HepG2 (cell line): ENCODE data around the gene DPT. TPM values are rescaled to one million over a fixed set of nuclear protein-coding genes. Genes with fewer than 3 reads are reported as not detected.

Experiments
- AFF4 ChIP-seq: sonication (generic); formaldehyde crosslinking; IDR thresholded peaks from 2 replicates; pipeline ENCODE4 v1.4.0; 2020; ENCODE audit warnings: missing genetic modification reagents
- ATF7 ChIP-seq, 2 experiments: fragments of 450-650 bp in 1 of 2; sonication (generic) in 1 of 2; formaldehyde crosslinking in 1 of 2; IDR thresholded peaks; 2 replicates each; pipeline versions ENCODE4 v1.4.0 to v1.6.1; 2016 to 2020; ENCODE audit warnings: antibody characterized with exemption in 1 of 2, mild to moderate bottlenecking in 1 of 2, missing genetic modification reagents in 1 of 2
- CBX2 ChIP-seq, 2 experiments: fragments of 200-600 bp in 1 of 2; sonication (generic); formaldehyde crosslinking in 1 of 2; IDR thresholded peaks; 2 replicates each; pipeline versions ENCODE4 v1.7.0 to v1.8.1; 2018 to 2022; ENCODE audit warnings: low read depth in 2 of 2, low read length in 1 of 2, mild to moderate bottlenecking in 1 of 2, missing genetic modification reagents in 1 of 2
- CEBPG ChIP-seq: IDR thresholded peaks from 2 replicates; pipeline ENCODE4 v1.6.1; 2016
- HDAC2 ChIP-seq: sonication (generic); formaldehyde crosslinking; IDR thresholded peaks from 2 replicates; pipeline ENCODE4 v1.4.0; 2020; ENCODE audit warnings: missing genetic modification reagents
- HNF1A ChIP-seq, 2 experiments: sonication (generic) in 1 of 2; formaldehyde crosslinking in 1 of 2; IDR thresholded peaks; 2 replicates each; pipeline versions ENCODE4 v1.4.0 to v1.6.1; 2016 to 2020; ENCODE audit warnings: borderline replicate concordance in 1 of 2, low read depth in 1 of 2, mild to moderate bottlenecking in 1 of 2, missing genetic modification reagents in 1 of 2
- HOXA3 ChIP-seq: sonication (generic); formaldehyde crosslinking; IDR thresholded peaks from 2 replicates; pipeline ENCODE4 v1.5.0; 2020; ENCODE audit warnings: missing genetic modification reagents
- MAX ChIP-seq: IDR thresholded peaks from 2 replicates; pipeline ENCODE4 v1.6.1; 2012; ENCODE audit warnings: inconsistent platforms
- MED13 ChIP-seq: sonication (generic); formaldehyde crosslinking; IDR thresholded peaks from 2 replicates; pipeline ENCODE4 v1.5.0; 2020; ENCODE audit warnings: missing genetic modification reagents
- SALL1 ChIP-seq: sonication (generic); formaldehyde crosslinking; IDR thresholded peaks from 2 replicates; pipeline ENCODE4 v1.8.0; 2022; ENCODE audit warnings: mild to moderate bottlenecking, missing genetic modification reagents
- SNRNP70 ChIP-seq: fragments of 200-400 bp; formaldehyde crosslinking; IDR thresholded peaks from 2 replicates; pipeline ENCODE4 v1.6.1; 2017; ENCODE audit warnings: mild to moderate bottlenecking, low read depth, low read length, moderate library complexity
- TRIM24 ChIP-seq: sonication (generic); formaldehyde crosslinking; IDR thresholded peaks from 2 replicates; pipeline ENCODE4 v1.8.0; 2022; ENCODE audit warnings: mild to moderate bottlenecking, missing genetic modification reagents
- ZBTB46 ChIP-seq: sonication (generic); formaldehyde crosslinking; IDR thresholded peaks from 2 replicates; pipeline ENCODE4 v1.4.0; 2020; ENCODE audit warnings: mild to moderate bottlenecking, missing genetic modification reagents, borderline replicate concordance
- ZFP36L1 ChIP-seq: sonication (generic); formaldehyde crosslinking; IDR thresholded peaks from 2 replicates; pipeline ENCODE4 v1.8.0; 2022; ENCODE audit warnings: mild to moderate bottlenecking, missing genetic modification reagents, moderate library complexity
- ZNF451 ChIP-seq: sonication (generic); formaldehyde crosslinking; IDR thresholded peaks from 2 replicates; pipeline ENCODE4 v1.5.0; 2020; ENCODE audit warnings: mild to moderate bottlenecking, missing genetic modification reagents
- ZNF580 ChIP-seq: IDR thresholded peaks from 2 replicates; pipeline ENCODE4 v1.6.1; 2016; ENCODE audit warnings: low read depth, borderline replicate concordance
- ZNF629 ChIP-seq: sonication (generic); formaldehyde crosslinking; conservative IDR thresholded peaks from 2 replicates; pipeline ENCODE4 v1.5.0; 2020; ENCODE audit warnings: missing genetic modification reagents
- ZNF883 ChIP-seq: sonication (generic); formaldehyde crosslinking; IDR thresholded peaks from 2 replicates; pipeline ENCODE4 v1.5.1; 2020; ENCODE audit warnings: mild to moderate bottlenecking, missing genetic modification reagents; ENCODE audit errors: not compliant biosample characterization
- polyA plus RNA-seq, 8 experiments: library from polyadenylated mRNA; depleted of rRNA in 3 of 8; stranded (reverse) in 7 of 8; unstranded in 1 of 8; fragments of >200 nt; fragmentation: Illumina TruSeq in 4 of 8; extraction: Trizol in 4 of 8; gene quantifications; 2 replicates each; pipeline versions ENCODE4 v1.2.1 to v1.2.3, GENCODE V29; 2011 to 2016; ENCODE audit warnings: low read depth in 4 of 8, missing spikeins in 1 of 8, mixed read lengths in 1 of 8; ENCODE audit not compliant: insufficient read depth in 1 of 8
- total RNA-seq, 5 experiments: library from RNA; depleted of rRNA; stranded (reverse); fragments of >200 nt; fragmentation: Illumina TruSeq; extraction: Trizol; gene quantifications; 2 replicates each; pipeline ENCODE4 v1.2.3, GENCODE V29; 2016; ENCODE audit warnings: low read depth in 1 of 5

The DPT gene
- total and polyA plus RNA-seq, 2 of the 13 experiments (the other 11 are each of a cell fraction or from before 2014, with no cell fraction given): 0.04 TPM; not detected in 1

- TF ChIP-seq ATF7 (IDR thresholded peaks at IDR 0.05): no peak
- TF ChIP-seq ATF7 (CRISPR knock-in tag; IDR thresholded peaks at IDR 0.05): no peak
- TF ChIP-seq CEBPG (CRISPR knock-in tag): no peak
- TF ChIP-seq ZNF883 (CRISPR knock-in tag): no peak
- TF ChIP-seq ZNF451 (CRISPR knock-in tag): no peak
- no peak for TF ChIP-seq MAX
- TF ChIP-seq ZBTB46 (CRISPR knock-in tag): no peak
- no peak for TF ChIP-seq CBX2 (IDR thresholded peaks at IDR 0.05; ENCODE audit: low read depth, low read length)
- no peak for TF ChIP-seq CBX2 (CRISPR knock-in tag; IDR thresholded peaks at IDR 0.05; ENCODE audit: low read depth)
- no peak for TF ChIP-seq ZNF629
- TF ChIP-seq HOXA3 (CRISPR knock-in tag): peak; percentile 43; the same call in 1 of the 2 replicates
- TF ChIP-seq SALL1: peak; percentile 69; the same call in 1 of the 2 replicates
- no peak for TF ChIP-seq TRIM24 (CRISPR knock-in tag)
- TF ChIP-seq HDAC2 (CRISPR knock-in tag): peak; percentile 36; the same call in 1 of the 2 replicates
- no peak for TF ChIP-seq ZFP36L1 (CRISPR knock-in tag)
- no peak for TF ChIP-seq AFF4
- TF ChIP-seq ZNF580 (CRISPR knock-in tag): no peak
- TF ChIP-seq HNF1A (IDR thresholded peaks at IDR 0.05; ENCODE audit: low read depth): peak; percentile 76
- TF ChIP-seq HNF1A (CRISPR knock-in tag; IDR thresholded peaks at IDR 0.05; ENCODE audit: borderline replicate concordance): peak; percentile 80; the same call in 1 of the 2 replicates
- no peak for TF ChIP-seq SNRNP70
- TF ChIP-seq MED13: no peak
Observed at GRCh38 chr1:168693197-168693871, 35.7 kb downstream of the DPT start (continued).
